ENCODE data around the gene ZNG1E.
"Not testable (repeated sequence)": the region's sequence is repeated elsewhere in the genome, so short reads cannot be mapped to it uniquely, and the experiment has no call there.

GRCh38 chr9:65737096-65737564 lies 61.4 kb downstream of the ZNG1E start, which contains the start of gene FOXD4L4:
- not testable (repeated sequence) for TF ChIP-seq CTCF (conservative IDR thresholded peaks at IDR 0.05 in 1 of 2, IDR thresholded peaks at IDR 0.05 in 1 of 2; ENCODE audit: low read depth in 1 of 2, low read length in 2 of 2); EZH2 (IDR thresholded peaks at IDR 0.05; ENCODE audit: low read length, missing control alignments)

Measured in fibroblast of lung (primary cell).